IgD-negative memory B cell (primary cell): ENCODE measurements around the gene UNC50. TPM values are rescaled to one million over a fixed set of nuclear protein-coding genes. Genes with fewer than 3 reads are reported as not detected.

Experiments used
- H3K27ac Mint-ChIP-seq, 3 donors: one replicate each; pipeline ENCODE4 v1.8.0; 2020 to 2022; ENCODE audit warnings: mild to moderate bottlenecking in 3 of 3, mixed read lengths in 3 of 3, moderate library complexity in 1 of 3
- H3K27me3 Mint-ChIP-seq: one replicate; pipeline ENCODE4 v1.8.0; 2021; ENCODE audit warnings: mixed read lengths
- H3K36me3 Mint-ChIP-seq: one replicate; pipeline ENCODE4 v1.8.0; 2020; ENCODE audit warnings: mild to moderate bottlenecking, mixed read lengths
- H3K4me1 Mint-ChIP-seq, 3 donors: one replicate each; pipeline ENCODE4 v1.8.0; 2020 to 2022; ENCODE audit warnings: mixed read lengths in 3 of 3, mild to moderate bottlenecking in 1 of 3
- H3K4me3 Mint-ChIP-seq, 4 donors: one replicate each; pipeline ENCODE4 v1.8.0; 2020 to 2022; ENCODE audit warnings: mild to moderate bottlenecking in 4 of 4, mixed read lengths in 4 of 4, moderate library complexity in 3 of 4
- H3K9me3 Mint-ChIP-seq, 3 donors: one replicate each; pipeline ENCODE4 v1.8.0; 2020 to 2021; ENCODE audit warnings: mixed read lengths in 3 of 3, mild to moderate bottlenecking in 1 of 3
- polyA plus RNA-seq: library from polyadenylated mRNA; unstranded; fragments of 300-500 nt; fragmentation: Illumina TruSeq; gene quantifications from one replicate; pipeline ENCODE4 v1.2.3, GENCODE V29; 2021

The UNC50 gene, protein sequence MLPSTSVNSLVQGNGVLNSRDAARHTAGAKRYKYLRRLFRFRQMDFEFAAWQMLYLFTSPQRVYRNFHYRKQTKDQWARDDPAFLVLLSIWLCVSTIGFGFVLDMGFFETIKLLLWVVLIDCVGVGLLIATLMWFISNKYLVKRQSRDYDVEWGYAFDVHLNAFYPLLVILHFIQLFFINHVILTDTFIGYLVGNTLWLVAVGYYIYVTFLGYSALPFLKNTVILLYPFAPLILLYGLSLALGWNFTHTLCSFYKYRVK
- polyA plus RNA-seq = 33.0 TPM

GRCh38 chr2:98608116-98608961 is at the start of gene UNC50, which contains the start of gene COA5:
UNC50 (plus strand) TSS chr2:98608589; CDS start chr2:98609760, 1,171 bp downstream.
COA5 (minus strand) TSS chr2:98608512; CDS start chr2:98608405, 107 bp downstream.
- Mint-ChIP-seq H3K36me3 (peaks cover 3% of the 10 kb centered on the region), H3K4me3 (peak within 1 kb of the TSS; percentile 85 to 97 (median 94)), H3K9me3 (no peaks in the 10 kb centered on the region), H3K27ac (peak within 1 kb of the TSS; percentile 92 to 99 (median 95)), H3K27me3 (no peaks in the 10 kb centered on the region), H3K4me1 (peaks cover 41 to 52% (median 46%) of the 10 kb centered on the region in 3 donors)

DNA sequence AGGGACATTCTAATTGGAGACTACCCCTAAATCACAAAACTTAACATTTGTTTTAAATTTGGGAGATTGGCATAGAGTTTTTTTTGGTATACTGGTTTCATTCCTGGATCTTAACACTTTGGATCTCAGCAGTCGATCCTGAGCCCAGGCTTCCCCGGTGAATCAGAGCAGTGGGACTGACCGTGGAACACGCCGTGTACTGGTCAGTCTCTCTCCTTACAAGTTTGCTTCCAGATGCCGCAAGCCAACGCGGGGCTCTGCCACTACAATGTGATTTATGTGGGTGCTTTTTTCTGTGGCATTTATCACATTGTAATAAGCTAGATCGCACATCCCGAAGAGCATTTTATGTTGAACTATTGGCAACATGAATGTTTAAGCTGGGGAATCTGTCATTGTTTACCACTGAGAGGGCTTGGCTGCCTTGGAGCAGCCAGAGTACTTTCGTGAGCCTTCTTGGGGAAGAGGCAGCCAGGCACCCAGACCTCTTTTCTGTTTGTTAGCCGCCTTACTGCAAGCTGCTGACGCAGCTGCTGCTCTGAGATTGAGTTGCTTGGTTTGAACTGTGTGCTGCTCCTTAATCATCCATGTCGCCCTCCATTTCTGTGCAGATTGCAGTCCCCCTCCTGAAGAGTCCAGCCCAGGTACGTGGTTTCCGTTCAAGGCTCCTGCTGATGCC is 49.4 kb upstream of the UNC50 start:
- H3K27me3 Mint-ChIP-seq = no peaks in the 10 kb centered on the region
- peak overlapping the region in 1 of 4 donors; percentile 34 for H3K4me3 Mint-ChIP-seq
- H3K27ac Mint-ChIP-seq = peak overlapping the region; percentile 13 to 92 (median 63)
- H3K4me1 Mint-ChIP-seq = peaks cover 22 to 29% (median 22%) of the 10 kb centered on the region in 3 donors
- H3K9me3 Mint-ChIP-seq = no peaks in the 10 kb centered on the region
- H3K36me3 Mint-ChIP-seq = peaks cover 2% of the 10 kb centered on the region

DNA sequence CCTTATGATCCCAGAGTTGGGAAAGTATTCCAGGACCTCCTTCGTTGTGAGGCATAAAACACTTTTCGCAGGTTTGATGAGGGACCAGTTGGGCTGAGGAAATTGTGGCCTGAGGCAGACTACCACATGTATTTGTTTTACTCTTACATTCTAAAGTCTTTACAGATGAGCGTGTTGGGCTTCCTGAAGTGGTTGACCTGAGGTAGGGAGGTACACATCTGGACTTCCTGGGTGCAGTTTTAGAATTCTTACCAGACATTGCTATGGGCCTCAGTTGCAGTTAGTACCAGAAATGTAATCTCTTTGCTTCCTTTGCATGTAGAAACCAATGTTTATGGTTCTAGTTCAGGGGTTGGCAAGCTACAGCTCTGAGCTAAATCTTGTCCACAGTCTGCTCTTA is 48.8 kb upstream of the UNC50 start:
- peaks cover 22 to 29% (median 22%) of the 10 kb centered on the region in 3 donors for H3K4me1 Mint-ChIP-seq
- H3K4me3 Mint-ChIP-seq = peak overlapping the region in 1 of 4 donors; percentile 34
- H3K36me3 Mint-ChIP-seq = peaks cover 2% of the 10 kb centered on the region
- peak overlapping the region in 2 of 3 donors; percentile 63 to 92 for H3K27ac Mint-ChIP-seq
- no peaks in the 10 kb centered on the region for H3K9me3 Mint-ChIP-seq
- H3K27me3 Mint-ChIP-seq = no peaks in the 10 kb centered on the region

DNA sequence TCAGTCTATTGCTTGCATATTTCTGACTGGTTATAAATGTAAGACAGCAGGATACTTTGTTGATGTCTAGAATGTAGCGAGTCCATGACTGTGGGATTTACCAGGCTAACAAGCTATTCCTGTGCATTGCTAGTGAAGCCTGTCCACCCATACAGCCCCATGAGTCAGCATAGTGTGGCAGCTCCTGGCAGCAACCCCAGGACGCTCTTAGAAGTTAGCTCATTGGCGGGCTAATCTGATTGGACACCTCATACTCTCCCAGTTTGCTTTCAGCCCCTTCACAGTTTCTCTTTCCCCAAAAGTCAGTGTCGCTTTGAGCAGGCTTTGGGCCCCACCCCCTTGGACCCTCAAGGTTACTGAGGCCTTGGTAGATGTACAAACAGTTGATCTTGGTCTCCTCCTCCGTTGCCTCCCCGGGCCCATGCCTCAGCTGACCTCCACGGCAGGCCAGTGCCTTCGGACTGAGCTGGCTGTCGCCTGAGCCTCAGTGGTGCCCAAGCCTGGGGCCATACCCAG is 48.1 kb upstream of the UNC50 start:
- Mint-ChIP-seq H3K27me3 (no peaks in the 10 kb centered on the region), H3K27ac (peak overlapping the region in 1 of 3 donors; percentile 63), H3K9me3 (no peaks in the 10 kb centered on the region), H3K36me3 (peaks cover 2% of the 10 kb centered on the region), H3K4me1 (peaks cover 22 to 27% (median 22%) of the 10 kb centered on the region in 3 donors), H3K4me3 (peak overlapping the region in 1 of 4 donors; percentile 76)

GRCh38 chr2:98561018-98561417 is 47.4 kb upstream of the UNC50 start:
- peaks cover 7% of the 10 kb centered on the region for H3K36me3 Mint-ChIP-seq
- H3K27me3 Mint-ChIP-seq = no peaks in the 10 kb centered on the region
- peak overlapping the region in 1 of 3 donors; percentile 6 for H3K27ac Mint-ChIP-seq
- no peaks in the 10 kb centered on the region for H3K9me3 Mint-ChIP-seq
- H3K4me3 Mint-ChIP-seq = no peak overlapping the region
- peaks cover 21 to 22% (median 22%) of the 10 kb centered on the region in 3 donors for H3K4me1 Mint-ChIP-seq

GRCh38 chr2:98561902-98562695 is 46.3 kb upstream of the UNC50 start:
- Mint-ChIP-seq H3K9me3 (no peaks in the 10 kb centered on the region), H3K36me3 (peaks cover 17% of the 10 kb centered on the region), H3K27me3 (no peaks in the 10 kb centered on the region), H3K27ac (no peak overlapping the region), H3K4me3 (no peak overlapping the region), H3K4me1 (peaks cover 12 to 16% (median 13%) of the 10 kb centered on the region in 3 donors)

DNA sequence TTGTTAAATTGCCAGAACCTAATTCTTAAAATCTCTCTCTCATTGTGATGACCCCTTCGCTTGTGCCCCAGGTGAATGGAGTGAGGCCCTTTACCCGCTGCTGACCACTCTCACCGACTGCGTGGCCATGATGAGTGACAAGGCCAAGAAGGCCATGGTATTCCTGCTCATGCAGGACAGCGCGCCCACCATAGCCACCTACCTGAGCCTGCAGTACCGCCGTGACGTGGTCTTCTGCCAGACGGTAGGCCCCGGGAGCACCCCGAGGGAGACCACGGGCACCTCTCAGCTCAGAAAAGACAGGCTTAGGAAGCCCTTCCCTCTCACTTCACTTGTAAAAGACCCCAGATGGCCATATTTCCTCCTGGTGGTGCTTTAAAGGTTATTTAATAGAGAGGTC is 45.0 kb upstream of the UNC50 start:
- Mint-ChIP-seq H3K4me3 (no peak overlapping the region), H3K4me1 (peaks cover 10 to 16% (median 12%) of the 10 kb centered on the region in 3 donors), H3K27me3 (no peaks in the 10 kb centered on the region), H3K9me3 (no peaks in the 10 kb centered on the region), H3K36me3 (peaks cover 17% of the 10 kb centered on the region), H3K27ac (no peak overlapping the region)

GRCh38 chr2:98564541-98565132 is 43.8 kb upstream of the UNC50 start:
- no peak overlapping the region for H3K4me3 Mint-ChIP-seq
- H3K9me3 Mint-ChIP-seq = no peaks in the 10 kb centered on the region
- H3K27me3 Mint-ChIP-seq = no peaks in the 10 kb centered on the region
- H3K27ac Mint-ChIP-seq = no peak overlapping the region
- H3K4me1 Mint-ChIP-seq = peaks cover 5% of the 10 kb centered on the region in 3 donors
- peaks cover 17% of the 10 kb centered on the region for H3K36me3 Mint-ChIP-seq

DNA sequence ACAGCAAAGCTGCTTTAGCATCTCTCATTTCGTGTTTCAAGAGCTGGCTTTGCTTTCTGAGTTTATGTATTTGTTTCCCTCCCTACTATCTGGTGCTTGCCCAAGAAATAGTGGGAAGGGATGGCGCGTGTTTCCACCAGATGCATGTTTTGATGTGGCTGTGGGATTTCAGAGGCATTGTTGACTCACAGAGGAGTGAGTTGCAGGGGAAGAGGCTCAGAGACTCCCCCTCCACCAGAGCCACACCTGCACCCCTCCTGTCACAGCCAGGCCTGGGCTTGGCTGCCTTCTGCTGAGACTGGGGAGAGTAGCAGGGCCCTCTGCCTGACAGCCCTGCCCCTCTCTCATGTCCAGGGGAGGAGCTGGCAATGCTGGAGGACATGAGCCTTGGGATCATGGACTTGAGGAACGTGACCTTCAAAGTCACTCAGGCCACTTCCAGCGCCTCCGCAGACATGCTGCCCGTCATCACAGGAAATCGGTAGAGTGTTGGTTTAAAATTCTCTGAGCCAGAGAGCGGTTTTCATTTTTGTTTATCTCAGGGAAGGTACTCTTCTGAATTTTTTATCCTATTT is 43.0 kb upstream of the UNC50 start:
- H3K4me1 Mint-ChIP-seq = peaks cover 0 to 4% (median 0%) of the 10 kb centered on the region in 3 donors
- H3K27ac Mint-ChIP-seq = peak overlapping the region in 1 of 3 donors; percentile 0
- H3K9me3 Mint-ChIP-seq = no peaks in the 10 kb centered on the region
- no peaks in the 10 kb centered on the region for H3K27me3 Mint-ChIP-seq
- no peak overlapping the region for H3K4me3 Mint-ChIP-seq
- H3K36me3 Mint-ChIP-seq = peaks cover 17% of the 10 kb centered on the region

DNA sequence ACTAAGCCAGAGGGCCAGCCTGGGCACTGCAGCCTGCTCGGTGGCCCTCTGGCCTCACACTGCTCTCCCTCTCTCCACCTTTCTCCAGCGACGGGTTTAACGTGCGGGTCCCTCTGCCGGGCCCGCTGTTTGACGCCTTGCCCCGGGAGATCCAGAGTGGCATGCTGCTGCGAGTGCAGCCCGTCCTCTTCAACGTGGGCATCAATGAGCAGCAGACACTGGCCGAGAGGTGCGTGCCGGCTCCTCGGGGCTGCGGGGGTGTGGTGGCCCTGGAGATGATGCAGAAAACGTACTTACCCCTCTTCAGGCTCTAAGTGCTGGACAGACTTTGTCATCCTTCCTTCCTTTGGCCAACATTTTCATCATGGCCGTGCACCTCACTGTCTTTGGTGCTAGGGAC is 42.4 kb upstream of the UNC50 start:
- H3K27ac Mint-ChIP-seq = peak overlapping the region in 1 of 3 donors; percentile 10
- peaks cover 17% of the 10 kb centered on the region for H3K36me3 Mint-ChIP-seq
- H3K27me3 Mint-ChIP-seq = no peaks in the 10 kb centered on the region
- no peaks in the 10 kb centered on the region for H3K9me3 Mint-ChIP-seq
- no peak overlapping the region for H3K4me3 Mint-ChIP-seq
- H3K4me1 Mint-ChIP-seq = peaks cover 0 to 4% (median 0%) of the 10 kb centered on the region in 3 donors

DNA sequence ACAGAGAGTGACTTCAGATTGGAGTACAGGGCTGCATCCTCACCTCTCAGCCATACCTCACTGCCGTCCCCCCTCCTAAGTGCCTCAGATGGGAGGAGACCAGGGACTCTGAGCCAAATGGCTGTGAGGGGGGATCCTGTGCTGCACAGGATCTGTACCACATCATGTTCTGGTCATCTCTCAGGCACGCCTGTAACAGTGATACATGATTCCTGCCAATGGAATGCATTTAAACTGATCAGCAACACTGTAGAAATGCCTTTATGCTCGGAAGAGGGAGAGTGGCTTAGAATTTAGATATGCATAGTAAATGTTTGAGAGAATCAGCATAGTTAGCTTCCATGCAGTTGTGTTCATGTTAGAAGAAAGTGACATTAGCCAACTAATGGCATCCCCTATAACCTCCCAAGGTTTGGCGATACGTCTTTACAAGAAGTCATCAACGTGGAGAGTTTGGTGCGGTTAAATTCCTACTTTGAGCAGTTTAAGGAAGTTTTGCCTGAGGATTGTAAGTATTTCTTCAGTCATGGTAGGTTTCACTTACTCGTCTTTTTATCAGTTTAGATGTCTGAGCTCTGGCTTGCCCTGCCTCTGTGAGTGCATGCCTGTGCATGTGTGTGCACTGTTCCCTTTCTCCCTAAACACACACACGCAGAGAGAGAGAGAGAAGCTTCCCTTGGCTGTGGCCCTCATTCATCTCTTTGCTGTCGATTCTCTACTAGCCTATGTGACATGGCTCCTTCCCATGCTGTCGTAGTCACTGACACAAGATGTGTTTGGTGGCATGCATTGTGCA is 40.0 kb upstream of the UNC50 start:
- H3K27me3 Mint-ChIP-seq = no peaks in the 10 kb centered on the region
- H3K36me3 Mint-ChIP-seq = peaks cover 14% of the 10 kb centered on the region
- H3K27ac Mint-ChIP-seq = peak overlapping the region in 1 of 3 donors; percentile 31

GRCh38 chr2:98569197-98569793 is 39.1 kb upstream of the UNC50 start:
- peaks cover 14% of the 10 kb centered on the region for H3K36me3 Mint-ChIP-seq
- H3K27ac Mint-ChIP-seq = peak overlapping the region in 1 of 3 donors; percentile 88
- no peaks in the 10 kb centered on the region for H3K9me3 Mint-ChIP-seq
- H3K4me3 Mint-ChIP-seq = no peak overlapping the region
- H3K27me3 Mint-ChIP-seq = no peaks in the 10 kb centered on the region
- peaks cover 0 to 2% (median 0%) of the 10 kb centered on the region in 3 donors for H3K4me1 Mint-ChIP-seq

More for the DNA sequence above, 40.0 kb upstream of the UNC50 start:
- Mint-ChIP-seq H3K4me3 (no peak overlapping the region), H3K4me1 (peaks cover 0 to 2% (median 0%) of the 10 kb centered on the region in 3 donors), H3K9me3 (no peaks in the 10 kb centered on the region)
